HCT116 (cell line): Measurements from ENCODE around the gene ERC2. TPM values are rescaled to one million over a fixed set of nuclear protein-coding genes. Genes with fewer than 3 reads are reported as not detected.

Experiments used
- ATAC-seq: fragments of 200-7000 bp; cut with Tn5 transposase; 2 replicates; pipeline ENCODE4 v1.9.1; 2020; ENCODE audit warnings: mild to moderate bottlenecking, moderate library complexity
- BruUV-seq: library from RNA; stranded (reverse); fragments of 400-500 nt; replicated peaks from 2 replicates; lab custom pipeline; 2021; lab: Mats Ljungman, UMichigan
- CTCF ChIA-PET: fragments of 300-600 bp; sonication (Branson Sonifier 250); formaldehyde crosslinking; loops from one replicate; lab custom pipeline; 2021; ENCODE audit warnings: antibody characterized with exemption; lab: Charles Lee
- POLR2A ChIA-PET: fragments of 300-600, 350-600 bp; sonication (Branson Sonifier 250); formaldehyde crosslinking; loops from one replicate; lab custom pipeline; 2021; ENCODE audit warnings: antibody characterized with exemption; lab: Charles Lee
- RAD21 ChIA-PET, 2 experiments: fragments of 300-600 bp; sonication (Branson Sonifier 250); formaldehyde crosslinking; loops; one replicate each; lab custom pipeline; 2023; ENCODE audit warnings: low total read pairs in 2 of 2; ENCODE audit not compliant: uncharacterized antibody in 2 of 2, unreplicated experiment in 2 of 2, low non-redundant PET in 1 of 2; lab: Charles Lee
- DNase-seq: peaks from one replicate; pipeline ENCODE4 v3.0.0-alpha.2; 2010; ENCODE audit warnings: low read depth, low spot score
- H2AFZ ChIP-seq: fragments of 200-600 bp; shearing (Covaris generic), sonication (generic); 2 replicates; pipeline ENCODE4 v1.6.1; 2017; ENCODE audit warnings: low read depth, mixed run types, mixed read lengths, antibody characterized with exemption, low read length; ENCODE audit not compliant: poor library complexity, severe bottlenecking
- H3K27ac ChIP-seq: 2 replicates; pipeline ENCODE4 v1.5.1; 2012; ENCODE audit warnings: low read depth, low read length
- H3K27me3 ChIP-seq: fragments of 200-600 bp; sonication (generic); 2 replicates; pipeline ENCODE4 v1.6.1; 2016; ENCODE audit warnings: mixed run types, low read length, mixed read lengths; ENCODE audit not compliant: insufficient read depth
- H3K36me3 ChIP-seq, 2 experiments: fragments of 200-500 bp in 1 of 2; fragments of 200-600 bp in 1 of 2; sonication (Bioruptor generic) in 1 of 2; sonication (generic) in 1 of 2; 2 replicates each; pipeline versions ENCODE4 v1.5.1 to v1.6.1; 2014 to 2016; ENCODE audit warnings: low read length in 2 of 2, inconsistent platforms in 1 of 2, mixed read lengths in 1 of 2, mixed run types in 1 of 2; ENCODE audit not compliant: insufficient read depth in 2 of 2, control insufficient read depth in 1 of 2
- H3K4me1 ChIP-seq, 2 experiments: fragments of 200-600 bp in 1 of 2; sonication (generic) in 1 of 2; 2 replicates each; pipeline versions ENCODE4 v1.5.1 to v1.6.1; 2012 to 2017; ENCODE audit warnings: low read length in 2 of 2, inconsistent platforms in 1 of 2, mild to moderate bottlenecking in 1 of 2, mixed read lengths in 1 of 2, mixed run types in 1 of 2, moderate library complexity in 1 of 2; ENCODE audit not compliant: insufficient read depth in 2 of 2, control insufficient read depth in 1 of 2
- H3K4me2 ChIP-seq: fragments of 200-600 bp; sonication (generic); 2 replicates; pipeline ENCODE4 v1.6.1; 2017; ENCODE audit warnings: mixed run types, low read length, mixed read lengths
- H3K4me3 ChIP-seq, 2 experiments: fragments of 200-600 bp in 1 of 2; sonication (generic) in 1 of 2; replicated peaks in 1 of 2; 2 replicates each; pipeline ENCODE4 v1.5.1; 2011 to 2016; ENCODE audit warnings: low read length in 2 of 2, control low read depth in 1 of 2, low read depth in 1 of 2, mild to moderate bottlenecking in 1 of 2, mixed read lengths in 1 of 2, mixed run types in 1 of 2
- H3K79me2 ChIP-seq: fragments of 200-600 bp; sonication (generic); 2 replicates; pipeline ENCODE4 v1.6.1; 2017; ENCODE audit warnings: mild to moderate bottlenecking, mixed run types, low read length, moderate library complexity, mixed read lengths; ENCODE audit not compliant: insufficient read depth
- H3K9ac ChIP-seq: fragments of 200-600 bp; sonication (generic); 2 replicates; pipeline ENCODE4 v1.6.1; 2016; ENCODE audit warnings: low read length, mixed read lengths
- H3K9me2 ChIP-seq: fragments of 200-600 bp; sonication (generic), shearing (Covaris generic); 2 replicates; pipeline ENCODE4 v1.6.1; 2017; ENCODE audit warnings: mixed run types, mild to moderate bottlenecking, moderate library complexity; ENCODE audit not compliant: insufficient read depth
- H3K9me3 ChIP-seq, 2 experiments: fragments of 200-500 bp in 1 of 2; fragments of 200-600 bp in 1 of 2; sonication (Bioruptor generic) in 1 of 2; sonication (generic) in 1 of 2; 2 replicates each; pipeline ENCODE4 v1.6.1; 2014 to 2017; ENCODE audit warnings: low read length in 2 of 2, mixed read lengths in 2 of 2, inconsistent platforms in 1 of 2, low read depth in 1 of 2, mild to moderate bottlenecking in 1 of 2, mixed run types in 1 of 2, moderate library complexity in 1 of 2; ENCODE audit not compliant: control insufficient read depth in 1 of 2, insufficient read depth in 1 of 2
- H4K20me1 ChIP-seq: fragments of 200-600 bp; sonication (generic), shearing (Covaris generic); 2 replicates; pipeline ENCODE4 v1.6.1; 2017; ENCODE audit warnings: mixed run types, mild to moderate bottlenecking, moderate library complexity; ENCODE audit not compliant: insufficient read depth
- CEBPB ChIP-seq: IDR thresholded peaks from 2 replicates; pipeline ENCODE4 v1.6.1; 2012; ENCODE audit warnings: low read depth
- RAD21 ChIP-seq: IDR thresholded peaks from 2 replicates; pipeline ENCODE4 v1.6.1; 2012; ENCODE audit warnings: low read depth, mild to moderate bottlenecking
- YY1 ChIP-seq: IDR thresholded peaks from 2 replicates; pipeline ENCODE4 v1.6.1; 2011; ENCODE audit warnings: low read length, low read depth, moderate library complexity, mild to moderate bottlenecking; ENCODE audit not compliant: insufficient replicate concordance; ENCODE audit errors: extremely low read depth
- ZNF274 ChIP-seq: fragments of 200-500 bp; sonication (Bioruptor generic); IDR thresholded peaks from 2 replicates; pipeline ENCODE4 v1.6.1; 2014; ENCODE audit warnings: mild to moderate bottlenecking, low read depth, low read length, inconsistent platforms
- intact Hi-C: fragments of 100-400 bp; cut with micrococcal nuclease; formaldehyde crosslinking; loops from 2 replicates; pipeline ENCODE4 v1.10.0; 2022
- total RNA-seq: library from RNA; stranded (reverse); gene quantifications from one replicate; pipeline ENCODE4 v1.2.1, GENCODE V29; 2021; ENCODE audit not compliant: unreplicated experiment
- TF ChIP-seq, protein P1 (sequence below): IDR thresholded peaks from 2 replicates; pipeline ENCODE4 v1.6.1; 2011; ENCODE audit warnings: mild to moderate bottlenecking, low read length, moderate library complexity; ENCODE audit not compliant: insufficient replicate concordance; ENCODE audit errors: extremely low read depth
- TF ChIP-seq, protein P2 (sequence below): IDR thresholded peaks from 2 replicates; pipeline ENCODE4 v1.6.1; 2012; ENCODE audit warnings: low read depth

Gene ERC2
- total RNA-seq, 1 experiment from 2014 or later = not detected

DNA sequence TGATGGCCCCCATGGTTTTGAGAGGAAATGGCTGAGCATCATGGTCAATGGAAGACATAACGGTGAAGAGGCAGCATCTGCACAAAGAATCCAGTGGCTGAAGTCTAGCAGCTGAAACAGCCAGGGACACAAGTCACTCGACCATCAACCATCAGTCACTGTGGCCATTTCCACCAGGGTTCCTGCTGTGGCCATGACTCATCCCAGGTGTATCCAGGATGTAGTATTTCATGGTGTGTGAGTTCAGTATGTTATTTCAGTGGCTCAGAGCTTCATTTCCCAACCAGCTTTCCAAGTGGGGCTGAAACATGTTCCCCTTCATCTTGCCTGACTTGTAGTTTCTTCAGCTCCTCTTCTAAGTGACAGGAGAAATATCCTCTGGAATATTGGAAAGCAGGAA, 933.4 kb downstream of the ERC2 start:
- DNase-seq (no peak), ATAC-seq (no peak)
- ChIA-PET POLR2A (no interaction called here), CTCF (no interaction called here), RAD21 (interaction anchor here in 1 of 2 experiments (0.6 kb wide), 1 partner anchor 714 kb away, joined by 3 read pairs; no protein-coding TSS in a partner anchor)
- intact Hi-C loops = no loop called here
- no peak overlapping the region for H3K4me3 ChIP-seq
- H3K9ac ChIP-seq = no peak overlapping the region
- BruUV-seq = no TSS peak
- H3K27ac ChIP-seq = no peak overlapping the region
- H4K20me1 ChIP-seq = no peaks in the 10 kb centered on the region
- H3K4me1 ChIP-seq = no peaks in the 10 kb centered on the region
- H3K27me3 ChIP-seq = no peaks in the 10 kb centered on the region
- H3K9me2 ChIP-seq = no peaks in the 10 kb centered on the region
- TF ChIP-seq, protein P1, sequence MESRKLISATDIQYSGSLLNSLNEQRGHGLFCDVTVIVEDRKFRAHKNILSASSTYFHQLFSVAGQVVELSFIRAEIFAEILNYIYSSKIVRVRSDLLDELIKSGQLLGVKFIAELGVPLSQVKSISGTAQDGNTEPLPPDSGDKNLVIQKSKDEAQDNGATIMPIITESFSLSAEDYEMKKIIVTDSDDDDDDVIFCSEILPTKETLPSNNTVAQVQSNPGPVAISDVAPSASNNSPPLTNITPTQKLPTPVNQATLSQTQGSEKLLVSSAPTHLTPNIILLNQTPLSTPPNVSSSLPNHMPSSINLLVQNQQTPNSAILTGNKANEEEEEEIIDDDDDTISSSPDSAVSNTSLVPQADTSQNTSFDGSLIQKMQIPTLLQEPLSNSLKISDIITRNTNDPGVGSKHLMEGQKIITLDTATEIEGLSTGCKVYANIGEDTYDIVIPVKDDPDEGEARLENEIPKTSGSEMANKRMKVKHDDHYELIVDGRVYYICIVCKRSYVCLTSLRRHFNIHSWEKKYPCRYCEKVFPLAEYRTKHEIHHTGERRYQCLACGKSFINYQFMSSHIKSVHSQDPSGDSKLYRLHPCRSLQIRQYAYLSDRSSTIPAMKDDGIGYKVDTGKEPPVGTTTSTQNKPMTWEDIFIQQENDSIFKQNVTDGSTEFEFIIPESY = no peak
- TF ChIP-seq RAD21 = no peak
- TF ChIP-seq ZNF274 = no peak
- no peak for TF ChIP-seq YY1
- TF ChIP-seq CEBPB = no peak
- TF ChIP-seq, protein P2, sequence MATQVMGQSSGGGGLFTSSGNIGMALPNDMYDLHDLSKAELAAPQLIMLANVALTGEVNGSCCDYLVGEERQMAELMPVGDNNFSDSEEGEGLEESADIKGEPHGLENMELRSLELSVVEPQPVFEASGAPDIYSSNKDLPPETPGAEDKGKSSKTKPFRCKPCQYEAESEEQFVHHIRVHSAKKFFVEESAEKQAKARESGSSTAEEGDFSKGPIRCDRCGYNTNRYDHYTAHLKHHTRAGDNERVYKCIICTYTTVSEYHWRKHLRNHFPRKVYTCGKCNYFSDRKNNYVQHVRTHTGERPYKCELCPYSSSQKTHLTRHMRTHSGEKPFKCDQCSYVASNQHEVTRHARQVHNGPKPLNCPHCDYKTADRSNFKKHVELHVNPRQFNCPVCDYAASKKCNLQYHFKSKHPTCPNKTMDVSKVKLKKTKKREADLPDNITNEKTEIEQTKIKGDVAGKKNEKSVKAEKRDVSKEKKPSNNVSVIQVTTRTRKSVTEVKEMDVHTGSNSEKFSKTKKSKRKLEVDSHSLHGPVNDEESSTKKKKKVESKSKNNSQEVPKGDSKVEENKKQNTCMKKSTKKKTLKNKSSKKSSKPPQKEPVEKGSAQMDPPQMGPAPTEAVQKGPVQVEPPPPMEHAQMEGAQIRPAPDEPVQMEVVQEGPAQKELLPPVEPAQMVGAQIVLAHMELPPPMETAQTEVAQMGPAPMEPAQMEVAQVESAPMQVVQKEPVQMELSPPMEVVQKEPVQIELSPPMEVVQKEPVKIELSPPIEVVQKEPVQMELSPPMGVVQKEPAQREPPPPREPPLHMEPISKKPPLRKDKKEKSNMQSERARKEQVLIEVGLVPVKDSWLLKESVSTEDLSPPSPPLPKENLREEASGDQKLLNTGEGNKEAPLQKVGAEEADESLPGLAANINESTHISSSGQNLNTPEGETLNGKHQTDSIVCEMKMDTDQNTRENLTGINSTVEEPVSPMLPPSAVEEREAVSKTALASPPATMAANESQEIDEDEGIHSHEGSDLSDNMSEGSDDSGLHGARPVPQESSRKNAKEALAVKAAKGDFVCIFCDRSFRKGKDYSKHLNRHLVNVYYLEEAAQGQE = no peak
- H3K36me3 ChIP-seq = no peaks in the 10 kb centered on the region
- H3K79me2 ChIP-seq = no peaks in the 10 kb centered on the region
- H2AFZ ChIP-seq = no peak overlapping the region
- peaks cover 0 to 5% of the 10 kb centered on the region in 2 experiments; a peak in 2 of 4 replicates for H3K9me3 ChIP-seq
- no peak overlapping the region for H3K4me2 ChIP-seq
